HepG2 (cell line): ENCODE measurements around the gene EXOC3L4. TPM values are rescaled to one million over a fixed set of nuclear protein-coding genes. Genes with fewer than 3 reads are reported as not detected.

ENCODE experiments used
- AKAP8 ChIP-seq: sonication (generic); formaldehyde crosslinking; IDR thresholded peaks from 2 replicates; pipeline ENCODE4 v1.5.1; 2020; ENCODE audit warnings: mild to moderate bottlenecking, missing genetic modification reagents
- ARID4A ChIP-seq: sonication (generic); formaldehyde crosslinking; IDR thresholded peaks from 2 replicates; pipeline ENCODE4 v1.5.0; 2020; ENCODE audit warnings: mild to moderate bottlenecking, missing genetic modification reagents, borderline replicate concordance
- CAMTA2 ChIP-seq: sonication (generic); formaldehyde crosslinking; IDR thresholded peaks from 2 replicates; pipeline ENCODE4 v1.4.0; 2020; ENCODE audit warnings: mild to moderate bottlenecking, missing genetic modification reagents, borderline replicate concordance
- CREB1 ChIP-seq, 2 experiments: fragments of 450-650 bp in 1 of 2; IDR thresholded peaks; 2 replicates each; pipeline ENCODE4 v1.6.1; 2016 to 2017; ENCODE audit warnings: control low read depth in 1 of 2, mild to moderate bottlenecking in 1 of 2, missing compliant biosample characterization in 1 of 2, missing genetic modification characterization in 1 of 2
- ERF ChIP-seq: IDR thresholded peaks from 2 replicates; pipeline ENCODE4 v1.6.1; 2018; ENCODE audit warnings: missing biosample characterization, missing genetic modification reagents
- KAT8 ChIP-seq: IDR thresholded peaks from 2 replicates; pipeline ENCODE4 v1.6.1; 2016; ENCODE audit warnings: missing genetic modification reagents, missing compliant biosample characterization
- MBD4 ChIP-seq: IDR thresholded peaks from 2 replicates; pipeline ENCODE4 v1.6.1; 2012; ENCODE audit warnings: low read length, inconsistent platforms, borderline replicate concordance
- MXD3 ChIP-seq: IDR thresholded peaks from 2 replicates; pipeline ENCODE4 v1.6.1; 2016; ENCODE audit warnings: mild to moderate bottlenecking, missing biosample characterization, missing genetic modification reagents
- NBN ChIP-seq: fragments of 450-650 bp; conservative IDR thresholded peaks from 2 replicates; pipeline ENCODE4 v1.6.1; 2017
- PCBP2 ChIP-seq: fragments of 200-400 bp; formaldehyde crosslinking; optimal IDR thresholded peaks from 2 replicates; pipeline ENCODE3; 2018; ENCODE audit warnings: low read length, low read depth; ENCODE audit not compliant: poor library complexity, severe bottlenecking
- TEAD2 ChIP-seq: sonication (generic); formaldehyde crosslinking; IDR thresholded peaks from 2 replicates; pipeline ENCODE4 v1.9.0; 2021; ENCODE audit warnings: missing genetic modification reagents
- THAP11 ChIP-seq: IDR thresholded peaks from 2 replicates; pipeline ENCODE4 v1.6.1; 2016; ENCODE audit warnings: missing biosample characterization, missing genetic modification reagents
- U2AF2 ChIP-seq: fragments of 200-400 bp; formaldehyde crosslinking; IDR thresholded peaks from 2 replicates; pipeline ENCODE4 v1.6.1; 2017; ENCODE audit warnings: low read depth, mild to moderate bottlenecking, low read length
- XBP1 ChIP-seq: sonication (generic); formaldehyde crosslinking; IDR thresholded peaks from 2 replicates; pipeline ENCODE4 v1.5.0; 2020; ENCODE audit warnings: missing genetic modification reagents
- ZBTB44 ChIP-seq: sonication (generic); formaldehyde crosslinking; IDR thresholded peaks from 2 replicates; pipeline ENCODE4 v1.4.0; 2020; ENCODE audit warnings: missing genetic modification reagents
- ZNF121 ChIP-seq: sonication (generic); formaldehyde crosslinking; IDR thresholded peaks from 2 replicates; pipeline ENCODE4 v1.5.0; 2020; ENCODE audit warnings: mild to moderate bottlenecking, missing genetic modification reagents
- ZNF224 ChIP-seq: sonication (generic); formaldehyde crosslinking; IDR thresholded peaks from 2 replicates; pipeline ENCODE4 v1.5.0; 2020; ENCODE audit warnings: mild to moderate bottlenecking, missing genetic modification reagents
- ZNF264 ChIP-seq: sonication (generic); formaldehyde crosslinking; IDR thresholded peaks from 2 replicates; pipeline ENCODE4 v1.4.0; 2020; ENCODE audit warnings: missing genetic modification reagents
- ZNF484 ChIP-seq: sonication (generic); formaldehyde crosslinking; IDR thresholded peaks from 2 replicates; pipeline ENCODE4 v1.5.1; 2020; ENCODE audit warnings: mild to moderate bottlenecking, low read depth, missing genetic modification reagents, borderline replicate concordance
- ZNF691 ChIP-seq: sonication (generic); formaldehyde crosslinking; IDR thresholded peaks from 2 replicates; pipeline ENCODE4 v1.4.0; 2020; ENCODE audit warnings: missing genetic modification reagents, low read depth, mild to moderate bottlenecking, borderline replicate concordance
- ZNF816 ChIP-seq: sonication (generic); formaldehyde crosslinking; IDR thresholded peaks from 2 replicates; pipeline ENCODE4 v1.8.0; 2022; ENCODE audit warnings: missing genetic modification reagents, mild to moderate bottlenecking, borderline replicate concordance
- ZSCAN25 ChIP-seq: sonication (generic); formaldehyde crosslinking; IDR thresholded peaks from 2 replicates; pipeline ENCODE4 v1.8.0; 2022; ENCODE audit warnings: mild to moderate bottlenecking, missing genetic modification reagents
- polyA plus RNA-seq, 8 experiments: library from polyadenylated mRNA; depleted of rRNA in 3 of 8; stranded (reverse) in 7 of 8; unstranded in 1 of 8; fragments of >200 nt; fragmentation: Illumina TruSeq in 4 of 8; extraction: Trizol in 4 of 8; gene quantifications; 2 replicates each; pipeline versions ENCODE4 v1.2.1 to v1.2.3, GENCODE V29; 2011 to 2016; ENCODE audit warnings: low read depth in 4 of 8, missing spikeins in 1 of 8, mixed read lengths in 1 of 8; ENCODE audit not compliant: insufficient read depth in 1 of 8
- total RNA-seq, 5 experiments: library from RNA; depleted of rRNA; stranded (reverse); fragments of >200 nt; fragmentation: Illumina TruSeq; extraction: Trizol; gene quantifications; 2 replicates each; pipeline ENCODE4 v1.2.3, GENCODE V29; 2016; ENCODE audit warnings: low read depth in 1 of 5

The EXOC3L4 gene
- total and polyA plus RNA-seq, 2 of the 13 experiments (the other 11 are each of a cell fraction or from before 2014, with no cell fraction given) = 11.8 to 27.0 TPM

GRCh38 chr14:103132381-103133209 lies 38.1 kb downstream of the EXOC3L4 start (continued):
- TF ChIP-seq ZBTB44 (CRISPR knock-in tag) (no peak), ZSCAN25 (no peak), U2AF2 (no peak), ZNF224 (no peak), THAP11 (CRISPR knock-in tag) (peak; percentile 35; the same call in 1 of the 2 replicates), PCBP2 (no peak), CAMTA2 (CRISPR knock-in tag) (no peak), MXD3 (CRISPR knock-in tag) (no peak), KAT8 (CRISPR knock-in tag) (no peak), ZNF691 (CRISPR knock-in tag) (no peak), ZNF816 (no peak), MBD4 (no peak), XBP1 (CRISPR knock-in tag) (no peak), ZNF121 (CRISPR knock-in tag) (no peak), ZNF484 (CRISPR knock-in tag) (no peak), TEAD2 (no peak), CREB1 (IDR thresholded peaks at IDR 0.05) (no peak), CREB1 (CRISPR knock-in tag; IDR thresholded peaks at IDR 0.05) (no peak), ZNF264 (no peak), NBN (no peak), ERF (CRISPR knock-in tag) (0 out of 2 replicates have a peak, but pooled peaks have one; percentile 28), AKAP8 (CRISPR knock-in tag) (no peak), ARID4A (CRISPR knock-in tag) (peak; percentile 27; the same call in 1 of the 2 replicates)
